Stimulated activated memory B cell treated with anti-CD40 and anti-IgM and Interleukin-4, amounts not matched to agents 10 μg/mL and 1 μg/mL and 100 μg/mL, for 72 hours (primary cell): ENCODE results near the gene SLC38A9.
"Not testable (repeated sequence)": the region's sequence is repeated elsewhere in the genome, so short reads cannot be mapped to it uniquely, and the experiment has no call there.

Experiments used
- ATAC-seq: fragments of 150-1000 bp; cut with Tn5 transposase; 2 replicates; pipeline ENCODE4 v1.10.0; 2021
- H3K27ac Mint-ChIP-seq: one replicate; pipeline ENCODE4 v1.8.0; 2022; ENCODE audit warnings: mild to moderate bottlenecking, mixed read lengths
- H3K27me3 Mint-ChIP-seq: one replicate; pipeline ENCODE4 v1.8.0; 2022; ENCODE audit warnings: mixed read lengths
- H3K36me3 Mint-ChIP-seq: one replicate; pipeline ENCODE4 v1.8.0; 2022; ENCODE audit warnings: mixed read lengths
- H3K4me1 Mint-ChIP-seq: one replicate; pipeline ENCODE4 v1.8.0; 2022; ENCODE audit warnings: mixed read lengths
- H3K4me3 Mint-ChIP-seq: one replicate; pipeline ENCODE4 v1.8.0; 2022; ENCODE audit warnings: mild to moderate bottlenecking, moderate library complexity, mixed read lengths
- H3K9me3 Mint-ChIP-seq: one replicate; pipeline ENCODE4 v1.8.0; 2022; ENCODE audit warnings: mixed read lengths

The SLC38A9 gene

GRCh38 chr5:55715519-55716078 is 3.5 kb upstream of the SLC38A9 start:
- H3K9me3 Mint-ChIP-seq: peaks cover 2% of the 10 kb centered on the region
- H3K4me1 Mint-ChIP-seq: peaks cover 30% of the 10 kb centered on the region
- no peaks in the 10 kb centered on the region for H3K36me3 Mint-ChIP-seq
- H3K27me3 Mint-ChIP-seq: no peaks in the 10 kb centered on the region
- no peak overlapping the region for H3K27ac Mint-ChIP-seq
- ATAC-seq: no peak
- no peak overlapping the region for H3K4me3 Mint-ChIP-seq

- H3K27ac Mint-ChIP-seq: no peak overlapping the region
- H3K4me1 Mint-ChIP-seq: peaks cover 22% of the 10 kb centered on the region
- H3K4me3 Mint-ChIP-seq: no peak overlapping the region
- no peaks in the 10 kb centered on the region for H3K27me3 Mint-ChIP-seq
- H3K9me3 Mint-ChIP-seq: peaks cover 2% of the 10 kb centered on the region
- H3K36me3 Mint-ChIP-seq: no peaks in the 10 kb centered on the region
- no peak for ATAC-seq
Observed at GRCh38 chr5:55714749-55715148, 2.6 kb upstream of the SLC38A9 start.

- H3K27ac Mint-ChIP-seq: no peak overlapping the region
- H3K9me3 Mint-ChIP-seq: peaks cover 2% of the 10 kb centered on the region
- peaks cover 22% of the 10 kb centered on the region for H3K4me1 Mint-ChIP-seq
- H3K36me3 Mint-ChIP-seq: no peaks in the 10 kb centered on the region
- no peaks in the 10 kb centered on the region for H3K27me3 Mint-ChIP-seq
- no peak overlapping the region for H3K4me3 Mint-ChIP-seq
- no peak for ATAC-seq
Observed at GRCh38 chr5:55714339-55714738, 2.2 kb upstream of the SLC38A9 start.

- Mint-ChIP-seq H3K4me3 (no peak overlapping the region), H3K36me3 (no peaks in the 10 kb centered on the region), H3K9me3 (no peaks in the 10 kb centered on the region), H3K27me3 (no peaks in the 10 kb centered on the region), H3K27ac (no peak overlapping the region), H3K4me1 (peaks cover 22% of the 10 kb centered on the region)
- ATAC-seq: no peak
Observed at GRCh38 chr5:55713871-55714270, 1.7 kb upstream of the SLC38A9 start.

GRCh38 chr5:55711507-55712022 is 559 bp downstream of the SLC38A9 start:
- H3K27me3 Mint-ChIP-seq: no peaks in the 10 kb centered on the region
- H3K4me3 Mint-ChIP-seq: peak overlapping the region; percentile 98
- peaks cover 34% of the 10 kb centered on the region for H3K4me1 Mint-ChIP-seq
- peak overlapping the region; percentile 93 for H3K27ac Mint-ChIP-seq
- ATAC-seq: no peak
- peaks cover 5% of the 10 kb centered on the region for H3K36me3 Mint-ChIP-seq
- no peaks in the 10 kb centered on the region for H3K9me3 Mint-ChIP-seq

- H3K9me3 Mint-ChIP-seq: no peaks in the 10 kb centered on the region
- H3K4me1 Mint-ChIP-seq: peaks cover 49% of the 10 kb centered on the region
- H3K36me3 Mint-ChIP-seq: peaks cover 5% of the 10 kb centered on the region
- no peak for ATAC-seq
- no peaks in the 10 kb centered on the region for H3K27me3 Mint-ChIP-seq
- H3K4me3 Mint-ChIP-seq: no peak overlapping the region
- no peak overlapping the region for H3K27ac Mint-ChIP-seq
Observed at GRCh38 chr5:55708732-55709131, 3.4 kb downstream of the SLC38A9 start.

- Mint-ChIP-seq H3K4me1 (peaks cover 36% of the 10 kb centered on the region), H3K9me3 (no peaks in the 10 kb centered on the region), H3K36me3 (peaks cover 9% of the 10 kb centered on the region), H3K27me3 (no peaks in the 10 kb centered on the region), H3K4me3 (no peak overlapping the region), H3K27ac (no peak overlapping the region)
- ATAC-seq: no peak
Observed at GRCh38 chr5:55706230-55706629, 5.9 kb downstream of the SLC38A9 start.

GRCh38 chr5:55702598-55703345 is 9.4 kb downstream of the SLC38A9 start:
- peaks cover 19% of the 10 kb centered on the region for H3K36me3 Mint-ChIP-seq
- ATAC-seq: no peak
- H3K27ac Mint-ChIP-seq: no peak overlapping the region
- peaks cover 45% of the 10 kb centered on the region for H3K4me1 Mint-ChIP-seq
- H3K4me3 Mint-ChIP-seq: no peak overlapping the region
- H3K9me3 Mint-ChIP-seq: no peaks in the 10 kb centered on the region
- no peaks in the 10 kb centered on the region for H3K27me3 Mint-ChIP-seq

GRCh38 chr5:55701462-55702103 is 10.5 kb downstream of the SLC38A9 start:
- Mint-ChIP-seq H3K4me3 (no peak overlapping the region), H3K27me3 (no peaks in the 10 kb centered on the region), H3K36me3 (peaks cover 19% of the 10 kb centered on the region), H3K9me3 (no peaks in the 10 kb centered on the region), H3K27ac (peak overlapping the region; percentile 7), H3K4me1 (peaks cover 38% of the 10 kb centered on the region)
- ATAC-seq: no peak

GRCh38 chr5:55700745-55701144 is 11.4 kb downstream of the SLC38A9 start:
- no peak overlapping the region for H3K27ac Mint-ChIP-seq
- ATAC-seq: no peak
- H3K27me3 Mint-ChIP-seq: no peaks in the 10 kb centered on the region
- peaks cover 19% of the 10 kb centered on the region for H3K36me3 Mint-ChIP-seq
- H3K4me3 Mint-ChIP-seq: no peak overlapping the region
- peaks cover 32% of the 10 kb centered on the region for H3K4me1 Mint-ChIP-seq
- H3K9me3 Mint-ChIP-seq: no peaks in the 10 kb centered on the region

GRCh38 chr5:55699041-55699688 is 13.0 kb downstream of the SLC38A9 start:
- peaks cover 23% of the 10 kb centered on the region for H3K4me1 Mint-ChIP-seq
- H3K36me3 Mint-ChIP-seq: peaks cover 30% of the 10 kb centered on the region
- H3K4me3 Mint-ChIP-seq: no peak overlapping the region
- no peaks in the 10 kb centered on the region for H3K27me3 Mint-ChIP-seq
- peak overlapping the region; percentile 12 for H3K27ac Mint-ChIP-seq
- ATAC-seq: no peak
- H3K9me3 Mint-ChIP-seq: no peaks in the 10 kb centered on the region

GRCh38 chr5:55696704-55697103 is 15.4 kb downstream of the SLC38A9 start:
- Mint-ChIP-seq H3K4me1 (peaks cover 23% of the 10 kb centered on the region), H3K36me3 (peaks cover 32% of the 10 kb centered on the region)
- not testable (repeated sequence) for H3K4me3 Mint-ChIP-seq, H3K27me3 Mint-ChIP-seq, H3K9me3 Mint-ChIP-seq, ATAC-seq, H3K27ac Mint-ChIP-seq

- Mint-ChIP-seq H3K9me3 (no peaks in the 10 kb centered on the region), H3K27ac (no peak overlapping the region), H3K4me3 (no peak overlapping the region), H3K36me3 (peaks cover 13% of the 10 kb centered on the region), H3K27me3 (no peaks in the 10 kb centered on the region), H3K4me1 (peaks cover 8% of the 10 kb centered on the region)
- no peak for ATAC-seq
Observed at GRCh38 chr5:55694152-55694830, 17.8 kb downstream of the SLC38A9 start.

GRCh38 chr5:55692509-55692908 is 19.6 kb downstream of the SLC38A9 start:
- H3K27me3 Mint-ChIP-seq: no peaks in the 10 kb centered on the region
- no peak for ATAC-seq
- peaks cover 13% of the 10 kb centered on the region for H3K36me3 Mint-ChIP-seq

GRCh38 chr5:55692106-55692417 is 20.1 kb downstream of the SLC38A9 start:
- H3K4me1 Mint-ChIP-seq: no peaks in the 10 kb centered on the region
- ATAC-seq: no peak
- no peaks in the 10 kb centered on the region for H3K9me3 Mint-ChIP-seq
- H3K27me3 Mint-ChIP-seq: no peaks in the 10 kb centered on the region
- no peak overlapping the region for H3K27ac Mint-ChIP-seq
- no peak overlapping the region for H3K4me3 Mint-ChIP-seq
- H3K36me3 Mint-ChIP-seq: peaks cover 13% of the 10 kb centered on the region

More at GRCh38 chr5:55692509-55692908, 19.6 kb downstream of the SLC38A9 start:
- Mint-ChIP-seq H3K27ac (no peak overlapping the region), H3K9me3 (no peaks in the 10 kb centered on the region), H3K4me3 (no peak overlapping the region), H3K4me1 (no peaks in the 10 kb centered on the region)
